Lung microvascular endothelial cell (primary cell): ENCODE measurements around the gene ANGEL2. TPM values are rescaled to one million over a fixed set of nuclear protein-coding genes. Genes with fewer than 3 reads are reported as not detected.
"Not testable (repeated sequence)": the region's sequence is repeated elsewhere in the genome, so short reads cannot be mapped to it uniquely, and the experiment has no call there.

Experiments used
- DNase-seq, 2 donors: peaks; one replicate each; pipeline versions ENCODE4 v3.0.0 to v3.0.0-alpha.2; 2010; ENCODE audit warnings: low read depth in 2 of 2
- total RNA-seq: library from RNA; depleted of rRNA; stranded (reverse); fragments of >200 nt; gene quantifications from 2 replicates; pipeline ENCODE4 v1.2.1, GENCODE V29; 2014

ANGEL2 gene
- total RNA-seq, 1 donor from 2014 or later: 35.5 TPM

DNA sequence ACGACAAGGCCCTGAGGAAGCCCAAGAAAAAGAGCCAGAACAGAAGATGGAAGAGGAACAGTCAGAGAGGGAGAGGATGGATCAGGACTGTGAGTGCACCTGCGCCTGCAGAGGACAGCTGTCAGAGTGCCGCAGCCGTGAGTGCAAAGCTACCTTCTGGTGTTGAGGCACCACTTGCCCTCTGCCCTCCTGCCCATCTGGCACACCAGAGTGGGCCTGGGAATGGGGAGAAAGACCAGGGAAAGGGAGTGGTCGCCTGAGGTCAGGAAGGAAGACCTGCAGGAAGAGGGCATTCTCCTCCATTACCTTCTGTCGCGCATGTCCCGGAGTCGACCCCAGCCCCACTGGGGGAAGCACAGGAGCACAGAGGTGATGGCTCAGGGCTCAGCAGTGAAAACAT, 39.1 kb downstream of the ANGEL2 start:
- DNase-seq: no peak

GRCh38 chr1:212975111-212975918, 40.4 kb downstream of the ANGEL2 start:
- DNase-seq: no peak

DNA sequence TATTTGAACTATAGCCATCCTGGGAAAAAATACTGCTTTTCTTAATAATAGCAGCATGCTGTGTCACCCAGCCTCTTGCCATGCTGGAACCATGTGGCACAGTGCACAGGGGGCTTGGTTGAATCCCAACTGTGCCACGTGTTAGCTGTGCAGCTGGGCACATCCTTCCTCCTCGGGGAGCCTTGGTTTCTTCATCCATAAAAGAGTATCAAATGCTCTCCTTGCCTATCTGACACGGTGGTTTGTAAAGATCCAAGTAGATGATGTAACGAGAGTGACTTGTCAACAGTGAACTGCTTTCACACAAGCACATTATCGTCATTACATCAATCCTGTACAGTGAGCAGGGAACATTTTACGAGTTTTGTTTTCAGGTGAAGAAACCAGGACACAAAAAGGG, 41.0 kb downstream of the ANGEL2 start:
- no peak for DNase-seq

DNA sequence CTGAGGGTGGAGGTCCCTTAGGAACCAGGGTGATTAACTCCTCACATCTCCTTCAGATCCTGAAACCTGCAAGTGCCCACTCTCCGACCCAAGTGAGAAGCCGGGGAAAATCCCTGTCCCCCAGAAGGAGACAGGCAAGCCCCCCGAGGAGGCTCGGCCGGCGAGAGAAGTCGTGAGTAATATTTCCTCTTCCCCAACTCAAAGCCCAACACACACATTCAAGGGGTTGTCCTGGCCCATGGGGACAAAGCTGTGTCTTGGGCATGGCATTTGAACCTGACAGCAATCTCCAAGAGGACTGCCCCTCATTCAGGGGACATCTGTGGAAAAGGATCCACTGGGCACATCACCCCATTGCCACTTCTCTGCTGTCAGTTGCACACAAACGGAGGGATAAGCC, 41.8 kb downstream of the ANGEL2 start:
- DNase-seq: no peak

DNA sequence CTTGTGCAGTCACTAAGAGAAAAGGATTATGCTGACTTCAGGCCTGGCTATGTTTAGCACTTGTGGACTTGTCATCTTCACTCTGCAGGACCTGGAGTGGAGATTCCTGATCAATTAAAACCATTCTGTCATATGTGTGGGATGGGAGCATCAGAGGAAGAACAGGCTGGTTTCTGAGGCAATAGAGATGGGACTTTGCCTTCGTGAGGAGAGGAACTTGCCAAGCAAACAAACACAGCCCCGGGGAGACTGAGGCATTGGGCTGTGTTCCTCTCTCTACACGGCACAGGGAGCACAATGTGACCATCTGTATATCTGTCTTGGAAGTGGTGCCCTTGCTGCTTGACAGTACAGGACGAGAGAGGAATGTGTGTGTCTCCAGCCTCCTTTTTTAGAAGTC, 42.2 kb downstream of the ANGEL2 start:
- DNase-seq: no peak

- no peak for DNase-seq
Measured at GRCh38 chr1:212971312-212971711, 44.4 kb downstream of the ANGEL2 start.

GRCh38 chr1:212970085-212970484, 45.6 kb downstream of the ANGEL2 start:
- DNase-seq: no peak

GRCh38 chr1:212968368-212968863, 47.3 kb downstream of the ANGEL2 start:
- no peak for DNase-seq

GRCh38 chr1:212967801-212968200, 47.9 kb downstream of the ANGEL2 start:
- peak; percentile 32 to 45 for DNase-seq

DNA sequence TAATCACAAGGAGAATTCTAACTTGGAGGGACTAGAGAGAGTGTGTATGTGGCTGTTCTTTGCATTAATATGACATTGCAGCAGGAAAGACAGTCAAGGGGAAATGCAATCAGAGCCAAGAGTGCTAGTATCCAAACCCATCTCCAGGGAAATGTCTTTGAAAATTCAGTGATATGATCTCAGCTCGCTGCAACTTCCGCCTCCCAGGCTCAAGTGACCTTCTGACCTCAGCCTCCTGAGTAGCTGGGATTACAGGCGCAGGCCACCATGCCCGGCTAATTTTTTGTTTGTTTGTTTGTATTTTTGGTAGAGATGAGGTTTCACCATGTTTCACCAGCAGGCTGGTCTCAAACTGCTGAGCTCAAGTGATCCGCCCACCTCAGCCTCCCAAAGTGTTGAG, 49.1 kb downstream of the ANGEL2 start:
- no peak for DNase-seq

GRCh38 chr1:212964993-212965392, 50.7 kb downstream of the ANGEL2 start:
- DNase-seq: not testable (repeated sequence)

DNA sequence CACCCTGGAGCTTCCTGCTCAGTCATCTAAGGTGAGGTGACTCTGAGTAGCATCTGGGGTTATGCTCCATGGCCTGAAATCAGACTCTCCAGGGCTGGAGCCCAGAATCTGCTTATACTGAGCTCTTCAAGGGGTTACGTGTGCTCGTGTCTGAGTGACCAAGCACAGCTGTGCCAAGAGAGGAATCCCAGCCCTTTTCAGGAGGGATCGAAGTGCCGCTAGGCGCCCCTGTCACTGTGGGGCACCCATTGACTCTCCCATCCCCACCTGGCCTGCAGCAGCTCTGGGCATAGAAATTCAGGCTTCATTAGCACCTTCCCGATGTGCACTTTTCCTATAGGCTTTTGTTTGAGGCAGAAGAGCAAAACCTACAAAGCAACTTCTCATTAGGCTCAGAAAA, 51.6 kb downstream of the ANGEL2 start:
- no peak for DNase-seq

- no peak for DNase-seq
Measured at GRCh38 chr1:212962509-212962908, 53.2 kb downstream of the ANGEL2 start.

- DNase-seq: no peak
Measured at GRCh38 chr1:212960932-212961331, 54.7 kb downstream of the ANGEL2 start.

DNA sequence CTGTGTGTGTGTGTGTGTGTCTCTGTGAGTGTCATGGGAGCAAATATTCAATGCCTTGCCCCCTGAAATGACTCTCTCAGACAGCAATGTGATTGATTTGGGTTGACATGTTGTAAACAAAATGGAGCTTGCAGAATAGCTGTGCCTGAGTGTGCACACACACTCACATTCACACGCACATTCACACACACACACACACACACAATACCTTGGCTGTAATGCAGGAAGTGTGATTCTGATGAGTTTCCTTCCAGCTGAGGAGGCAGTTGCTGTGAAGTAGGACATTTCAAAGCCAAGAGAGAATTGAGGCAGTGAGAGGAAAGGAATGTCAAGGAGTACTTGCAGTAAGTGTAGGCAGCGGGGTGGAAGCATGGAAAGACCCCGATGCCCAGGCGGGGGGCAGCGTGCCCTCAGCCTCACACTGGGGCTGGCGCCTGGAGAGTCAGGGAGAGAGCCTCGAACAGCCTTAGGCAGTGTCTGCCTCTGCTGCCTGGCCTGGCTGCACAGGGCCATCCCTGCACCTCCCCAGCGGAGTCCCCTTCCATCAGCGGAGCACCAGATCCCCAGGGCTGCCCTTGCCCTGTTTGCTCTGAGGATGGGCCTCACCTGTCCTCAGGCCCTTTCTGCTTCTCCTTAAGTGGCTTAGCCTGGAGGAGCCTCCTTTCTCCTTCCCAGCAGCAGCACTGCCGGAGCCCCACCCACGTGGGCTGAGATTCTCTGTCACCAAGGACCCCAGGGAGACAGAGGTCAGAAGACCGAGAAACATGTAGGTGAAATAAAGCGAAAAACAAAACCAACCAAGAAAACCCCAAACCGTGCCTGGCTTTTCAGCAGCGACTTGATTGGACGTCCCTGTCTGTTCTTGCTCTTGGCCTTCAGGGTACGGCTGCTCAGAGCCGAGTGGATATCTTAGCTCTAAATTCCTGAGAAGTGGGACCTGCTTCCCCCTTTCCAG, 56.1 kb downstream of the ANGEL2 start:
- peak in 1 of 2 donors; percentile 49 for DNase-seq

GRCh38 chr1:212958175-212958574, 57.5 kb downstream of the ANGEL2 start:
- no peak for DNase-seq

DNA sequence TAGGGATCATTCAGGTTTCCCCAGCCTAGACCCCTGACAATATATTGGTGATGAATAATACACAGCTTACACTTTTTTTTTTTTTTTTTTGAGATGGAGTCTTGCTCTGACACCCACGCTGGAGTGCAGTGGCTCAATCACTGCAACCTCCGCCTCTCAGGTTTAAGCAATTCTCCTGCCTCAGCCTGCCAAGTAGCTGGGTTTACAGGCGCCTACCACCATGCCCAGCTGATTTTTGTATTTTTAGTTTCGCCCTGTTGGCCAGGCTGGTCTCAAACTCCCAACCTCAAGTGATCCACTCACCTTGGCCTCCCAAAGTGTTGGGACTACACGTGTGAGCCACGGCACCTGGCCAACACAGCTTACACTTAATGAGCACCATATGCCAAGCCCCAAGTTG, 58.1 kb downstream of the ANGEL2 start:
- no peak for DNase-seq

GRCh38 chr1:212955961-212956620, 59.6 kb downstream of the ANGEL2 start:
- DNase-seq: no peak

DNA sequence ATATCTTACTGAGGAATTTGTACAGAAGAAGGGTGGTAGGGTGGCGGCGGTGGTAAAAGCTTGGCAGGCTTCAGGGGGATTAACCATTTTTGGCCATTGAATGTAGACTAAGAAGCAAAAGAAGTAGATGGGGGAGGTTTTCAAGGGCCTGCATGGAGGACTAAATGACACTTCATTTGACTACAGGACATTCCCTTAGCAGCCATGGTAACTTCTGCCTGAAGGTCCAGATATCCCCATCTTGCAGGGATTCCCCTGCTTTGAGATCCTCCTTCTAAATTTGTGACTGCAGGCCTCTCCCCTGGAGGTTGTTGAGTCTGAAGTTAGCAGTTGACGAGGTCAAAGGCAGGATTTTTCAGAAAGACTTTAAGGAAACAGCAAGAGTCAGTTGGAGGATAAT, 60.6 kb downstream of the ANGEL2 start:
- DNase-seq: no peak

GRCh38 chr1:212954514-212954913, 61.2 kb downstream of the ANGEL2 start:
- DNase-seq: no peak

DNA sequence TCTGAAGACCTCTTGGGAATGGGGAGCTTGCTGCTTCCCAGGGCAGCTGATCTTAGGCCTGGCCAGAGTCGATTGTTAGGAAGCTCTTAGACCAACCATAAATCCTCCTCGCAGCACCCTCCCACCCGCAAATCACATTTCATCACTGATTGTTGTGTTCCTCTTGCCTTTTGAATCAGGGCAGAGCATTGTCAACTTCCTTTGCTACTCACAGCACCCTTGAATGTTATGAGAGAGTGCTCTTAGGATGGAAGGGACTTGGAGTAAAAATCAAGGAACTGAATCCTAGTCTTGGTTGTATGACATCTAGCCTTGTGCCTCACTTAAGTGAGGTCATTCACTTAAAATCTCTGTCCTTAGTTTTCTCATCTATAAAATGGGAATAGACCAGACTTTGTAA, 62.3 kb downstream of the ANGEL2 start:
- no peak for DNase-seq

- no peak for DNase-seq
Measured at GRCh38 chr1:212952641-212952976, 63.1 kb downstream of the ANGEL2 start.
